ENCODE data around the gene ZMYND11. TPM values are rescaled to one million over a fixed set of nuclear protein-coding genes. Genes with fewer than 3 reads are reported as not detected.

ZMYND11 gene
- total and polyA plus RNA-seq, 2 donors from 2014 or later: 32.7 to 80.7 TPM

GRCh38 chr10:137606-138005 is 2.4 kb downstream of the ZMYND11 start:
- intact Hi-C loops (cut with DNase I): no loop called here
- Histone ChIP-seq H3K4me3 (ENCODE audit: low read length in 3 of 3) (no peak overlapping the region), H3K9ac (ENCODE audit: low read length in 3 of 3) (no peak overlapping the region), H3K27ac (ENCODE audit: low read depth in 2 of 2, low read length in 2 of 2) (no peak overlapping the region), H3K36me3 (ENCODE audit: control insufficient read depth in 2 of 3, insufficient read depth in 3 of 3, low read length in 3 of 3) (no peaks in the 10 kb centered on the region), H3K9me3 (ENCODE audit: control insufficient read depth in 2 of 3, insufficient read depth in 1 of 3, low read length in 3 of 3) (no peaks in the 10 kb centered on the region), H3K27me3 (ENCODE audit: control insufficient read depth, insufficient read depth, low read length) (no peaks in the 10 kb centered on the region), H3K4me1 (ENCODE audit: control insufficient read depth in 2 of 3, insufficient read depth in 2 of 3, low read depth in 1 of 3, low read length in 3 of 3) (peaks cover 6 to 15% (median 11%) of the 10 kb centered on the region in 3 donors)
- DNase-seq (no peak), FAIRE-seq (no peak)
- TF ChIP-seq, protein P1, sequence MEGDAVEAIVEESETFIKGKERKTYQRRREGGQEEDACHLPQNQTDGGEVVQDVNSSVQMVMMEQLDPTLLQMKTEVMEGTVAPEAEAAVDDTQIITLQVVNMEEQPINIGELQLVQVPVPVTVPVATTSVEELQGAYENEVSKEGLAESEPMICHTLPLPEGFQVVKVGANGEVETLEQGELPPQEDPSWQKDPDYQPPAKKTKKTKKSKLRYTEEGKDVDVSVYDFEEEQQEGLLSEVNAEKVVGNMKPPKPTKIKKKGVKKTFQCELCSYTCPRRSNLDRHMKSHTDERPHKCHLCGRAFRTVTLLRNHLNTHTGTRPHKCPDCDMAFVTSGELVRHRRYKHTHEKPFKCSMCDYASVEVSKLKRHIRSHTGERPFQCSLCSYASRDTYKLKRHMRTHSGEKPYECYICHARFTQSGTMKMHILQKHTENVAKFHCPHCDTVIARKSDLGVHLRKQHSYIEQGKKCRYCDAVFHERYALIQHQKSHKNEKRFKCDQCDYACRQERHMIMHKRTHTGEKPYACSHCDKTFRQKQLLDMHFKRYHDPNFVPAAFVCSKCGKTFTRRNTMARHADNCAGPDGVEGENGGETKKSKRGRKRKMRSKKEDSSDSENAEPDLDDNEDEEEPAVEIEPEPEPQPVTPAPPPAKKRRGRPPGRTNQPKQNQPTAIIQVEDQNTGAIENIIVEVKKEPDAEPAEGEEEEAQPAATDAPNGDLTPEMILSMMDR (IDR thresholded peaks at IDR 0.05; ENCODE audit: borderline replicate concordance, extremely low read depth, insufficient read depth): no peak

GRCh38 chr10:142371-142770 is 7.1 kb downstream of the ZMYND11 start:
- Histone ChIP-seq H3K36me3 (ENCODE audit: control insufficient read depth in 2 of 3, insufficient read depth in 3 of 3, low read length in 3 of 3) (no peaks in the 10 kb centered on the region), H3K4me3 (ENCODE audit: low read length in 3 of 3) (no peak overlapping the region), H3K9ac (ENCODE audit: low read length in 3 of 3) (no peak overlapping the region), H3K4me1 (ENCODE audit: control insufficient read depth in 2 of 3, insufficient read depth in 2 of 3, low read depth in 1 of 3, low read length in 3 of 3) (peaks cover 0 to 4% (median under 1%) of the 10 kb centered on the region in 3 donors), H3K27me3 (ENCODE audit: control insufficient read depth, insufficient read depth, low read length) (no peaks in the 10 kb centered on the region), H3K27ac (ENCODE audit: low read depth in 2 of 2, low read length in 2 of 2) (no peak overlapping the region), H3K9me3 (ENCODE audit: control insufficient read depth in 2 of 3, insufficient read depth in 1 of 3, low read length in 3 of 3) (no peaks in the 10 kb centered on the region)
- intact Hi-C loops (cut with DNase I): no loop called here
- TF ChIP-seq, protein P1 (IDR thresholded peaks at IDR 0.05; ENCODE audit: borderline replicate concordance, extremely low read depth, insufficient read depth): no peak
- DNase-seq (no peak), FAIRE-seq (no peak)

DNA sequence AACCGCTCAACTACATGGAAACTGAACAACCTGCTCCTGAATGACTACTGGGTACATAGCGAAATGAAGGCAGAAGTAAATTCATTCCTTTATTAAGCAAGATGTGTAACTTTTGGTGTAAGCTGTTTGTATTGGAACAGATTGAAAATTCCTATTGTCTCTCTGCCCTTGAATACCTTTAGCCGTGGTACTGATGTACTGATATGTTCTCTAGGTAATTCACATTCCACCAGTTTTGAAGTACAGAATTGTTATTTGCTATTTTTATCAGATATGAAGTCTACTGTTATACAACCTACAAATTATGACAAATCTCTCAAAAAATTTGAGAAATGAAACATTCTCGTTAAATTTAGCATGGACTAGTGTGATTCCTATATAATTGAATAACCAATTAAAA is 17.7 kb downstream of the ZMYND11 start:
- DNase-seq (no peak), FAIRE-seq (peak; percentile 8)
- H3K4me3 ChIP-seq (ENCODE audit: low read length in 3 of 3): no peak overlapping the region
- no peak overlapping the region for H3K27ac ChIP-seq (ENCODE audit: low read depth in 2 of 2, low read length in 2 of 2)
- H3K36me3 ChIP-seq (ENCODE audit: control insufficient read depth in 2 of 3, insufficient read depth in 3 of 3, low read length in 3 of 3): no peaks in the 10 kb centered on the region
- intact Hi-C loops (cut with DNase I): no loop called here
- no peaks in the 10 kb centered on the region for H3K9me3 ChIP-seq (ENCODE audit: control insufficient read depth in 2 of 3, insufficient read depth in 1 of 3, low read length in 3 of 3)
- TF ChIP-seq, protein P1 (IDR thresholded peaks at IDR 0.05; ENCODE audit: borderline replicate concordance, extremely low read depth, insufficient read depth): no peak
- H3K9ac ChIP-seq (ENCODE audit: low read length in 3 of 3): no peak overlapping the region
- H3K27me3 ChIP-seq (ENCODE audit: control insufficient read depth, insufficient read depth, low read length): no peaks in the 10 kb centered on the region
- no peaks in the 10 kb centered on the region for H3K4me1 ChIP-seq (ENCODE audit: control insufficient read depth in 2 of 3, insufficient read depth in 2 of 3, low read depth in 1 of 3, low read length in 3 of 3)

GRCh38 chr10:154348-154747 is 19.1 kb downstream of the ZMYND11 start:
- DNase-seq: no peak
- H3K9me3 ChIP-seq (ENCODE audit: control insufficient read depth in 2 of 3, insufficient read depth in 1 of 3, low read length in 3 of 3): no peaks in the 10 kb centered on the region
- no peak overlapping the region for H3K4me3 ChIP-seq (ENCODE audit: low read length in 3 of 3)
- no peak overlapping the region for H3K27ac ChIP-seq (ENCODE audit: low read depth in 2 of 2, low read length in 2 of 2)
- no peak for FAIRE-seq
- no peak overlapping the region for H3K9ac ChIP-seq (ENCODE audit: low read length in 3 of 3)
- intact Hi-C loops (cut with DNase I): no loop called here
- no peaks in the 10 kb centered on the region for H3K36me3 ChIP-seq (ENCODE audit: control insufficient read depth in 2 of 3, insufficient read depth in 3 of 3, low read length in 3 of 3)
- TF ChIP-seq, protein P1 (IDR thresholded peaks at IDR 0.05; ENCODE audit: borderline replicate concordance, extremely low read depth, insufficient read depth): no peak
- no peaks in the 10 kb centered on the region for H3K4me1 ChIP-seq (ENCODE audit: control insufficient read depth in 2 of 3, insufficient read depth in 2 of 3, low read depth in 1 of 3, low read length in 3 of 3)
- H3K27me3 ChIP-seq (ENCODE audit: control insufficient read depth, insufficient read depth, low read length): no peaks in the 10 kb centered on the region

Data from kidney (tissue), 14 donors.